HG03575 (cell line): ENCODE data around the gene KAZN.

Experiments used
- ATAC-seq: cut with Tn5 transposase; IDR thresholded peaks from one replicate; pipeline ENCODE4 v1.9.1; 2021; ENCODE audit not compliant: unreplicated experiment, insufficient number of reproducible peaks, low FRiP score; ENCODE audit errors: extremely low read depth

KAZN gene

DNA sequence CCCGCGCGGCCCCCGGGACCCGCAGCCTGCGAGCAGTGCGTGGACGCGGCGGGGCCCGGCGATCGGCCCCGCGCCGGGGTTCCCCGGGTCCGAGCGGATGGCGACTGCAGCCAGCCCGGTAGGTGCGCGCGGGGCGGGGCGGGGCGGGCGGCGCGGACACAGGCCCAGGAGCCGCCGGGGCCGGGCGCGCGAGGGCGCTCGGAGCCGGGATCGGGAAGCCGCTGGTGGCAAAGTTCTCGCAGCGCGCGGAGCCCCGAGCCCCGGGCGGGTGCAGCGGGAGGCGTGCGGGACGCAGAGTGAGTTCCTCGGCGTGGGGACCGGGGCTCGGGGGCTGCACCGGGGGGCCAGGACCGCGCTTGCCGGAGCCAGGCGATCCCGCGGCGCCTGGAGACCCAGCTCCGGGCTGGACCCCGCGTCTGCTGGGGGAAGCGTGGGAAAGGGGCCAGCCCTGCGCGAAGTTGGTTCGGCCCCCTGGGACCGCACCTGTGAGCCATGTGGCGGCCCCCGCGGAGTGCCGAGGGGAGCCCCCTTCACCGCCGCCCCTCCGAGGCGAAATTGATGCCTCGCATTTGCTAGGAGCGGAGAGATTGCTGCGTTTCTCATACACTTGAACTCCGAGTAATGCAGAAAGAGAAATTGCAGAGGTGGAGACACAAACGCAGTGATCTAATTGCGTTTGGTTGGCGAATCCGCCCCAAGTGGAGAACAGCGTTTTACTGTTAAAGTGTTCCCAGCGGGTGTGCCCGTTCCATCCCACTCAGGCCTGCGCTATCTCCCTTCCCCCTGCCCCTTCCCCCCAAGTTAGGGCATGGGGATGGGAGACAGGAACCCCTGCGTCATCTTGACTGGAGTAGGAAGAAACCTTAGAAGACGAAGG lies 326.2 kb downstream of the KAZN start:
- ATAC-seq, result no peak

GRCh38 chr1:14925336-14926136 lies 327.1 kb downstream of the KAZN start:
- ATAC-seq, result no peak

DNA sequence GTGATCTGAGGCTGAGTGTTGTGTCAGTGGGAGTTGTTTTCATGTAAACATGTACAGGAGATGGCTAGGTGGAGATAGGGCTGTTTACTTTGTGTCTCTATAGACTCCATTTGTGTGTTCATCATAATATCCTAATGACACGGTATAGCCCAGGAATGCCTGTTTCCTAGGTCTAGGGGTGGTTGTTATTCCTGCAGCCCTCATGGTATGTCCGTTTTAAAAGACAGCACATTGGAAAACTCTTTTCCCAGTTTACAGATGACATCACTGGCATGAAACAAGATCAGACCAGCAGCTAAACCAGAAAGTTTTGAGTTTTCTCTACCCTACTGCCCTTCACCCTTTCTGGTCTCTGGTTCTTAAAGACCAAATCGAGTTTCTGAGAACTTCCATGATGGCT lies 327.7 kb downstream of the KAZN start:
- ATAC-seq, result no peak

- no peak for ATAC-seq
Measured at GRCh38 chr1:14926818-14927575, 328.5 kb downstream of the KAZN start.

DNA sequence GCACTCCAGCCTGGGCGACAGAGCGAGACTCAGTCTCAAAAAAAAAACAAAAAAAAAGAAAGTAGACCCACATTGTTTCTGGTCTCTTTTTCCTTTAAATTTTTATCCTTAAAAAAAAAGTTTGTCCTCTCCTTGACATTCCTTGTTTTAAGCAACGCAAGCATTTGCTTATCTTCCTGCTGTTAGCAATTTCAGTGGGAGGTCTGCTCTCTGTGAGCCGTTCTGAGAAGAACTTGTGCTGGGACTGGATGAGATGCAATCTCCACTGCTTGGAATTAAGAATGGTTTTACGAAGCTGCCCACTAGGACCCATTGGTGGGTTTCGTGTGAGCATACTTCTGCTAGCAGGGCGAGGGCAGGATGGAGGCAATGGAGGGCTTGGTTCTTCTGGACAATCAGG lies 329.9 kb downstream of the KAZN start:
- no peak for ATAC-seq

- no peak for ATAC-seq
Measured at GRCh38 chr1:14928886-14929546, 330.5 kb downstream of the KAZN start.

GRCh38 chr1:14929547-14930246 lies 331.2 kb downstream of the KAZN start:
- no peak for ATAC-seq

DNA sequence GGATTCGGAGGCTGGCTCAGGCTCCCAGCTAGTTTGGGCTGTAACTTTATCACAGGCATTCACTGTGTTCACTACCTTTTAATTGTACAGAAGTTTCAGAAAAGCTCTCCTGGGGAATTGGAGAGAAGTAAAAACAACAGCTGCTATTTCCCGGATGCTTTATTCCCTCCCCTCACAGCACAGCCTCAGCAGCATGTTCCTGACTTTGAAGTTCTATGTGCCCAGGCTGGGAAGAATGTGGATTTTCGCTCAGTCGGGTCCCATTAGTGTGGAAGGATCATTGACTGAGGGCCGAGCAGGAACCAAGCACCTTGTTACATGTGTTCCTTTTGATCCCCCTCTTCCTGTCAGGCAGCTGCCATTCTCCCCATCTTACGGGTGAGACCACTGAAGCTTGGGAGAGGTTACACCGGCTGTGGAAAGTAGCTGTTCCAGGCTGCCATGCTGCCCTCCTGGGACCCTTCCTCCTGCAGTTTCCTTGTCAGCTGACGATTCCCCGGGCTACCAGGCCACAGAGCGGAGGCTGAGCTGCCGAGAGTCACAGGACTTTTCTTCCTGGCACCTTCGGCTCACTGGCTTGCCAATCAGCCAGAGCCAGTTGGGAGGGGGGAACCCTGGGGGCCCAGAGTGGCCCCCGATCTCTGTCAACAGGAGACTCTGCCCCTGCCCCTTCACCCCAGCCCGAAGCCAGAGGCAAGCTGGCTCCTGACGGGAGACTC lies 331.9 kb downstream of the KAZN start:
- no peak for ATAC-seq

DNA sequence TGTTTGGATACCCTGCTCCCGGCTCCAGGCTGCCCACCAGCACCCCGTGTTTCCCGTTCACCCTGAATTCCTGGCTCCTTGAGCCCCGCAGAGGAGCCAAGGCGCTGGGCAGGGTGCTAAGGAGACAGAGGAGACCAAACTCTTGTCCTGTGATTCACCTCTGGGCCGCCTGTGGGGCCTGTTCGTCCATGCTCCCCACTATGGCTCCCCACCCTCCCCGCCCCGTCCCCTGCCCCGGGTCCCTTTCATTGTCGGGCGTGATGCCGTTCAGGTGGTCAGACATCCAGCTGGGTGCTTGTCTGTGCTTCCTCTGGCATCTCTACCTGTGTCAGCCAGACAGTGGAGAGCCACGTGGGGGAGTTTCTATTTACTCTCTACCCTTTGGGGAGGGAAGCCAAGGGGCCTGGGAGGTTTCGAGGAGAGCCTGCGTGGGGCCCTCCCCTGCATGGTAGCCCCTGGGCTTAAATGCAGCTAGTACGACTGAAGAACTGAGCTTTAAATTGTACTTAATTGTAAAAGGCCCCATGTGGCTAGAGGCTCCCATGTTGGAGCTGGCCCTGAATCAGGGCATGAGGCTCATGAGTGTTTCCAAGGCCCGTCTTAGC lies 333.7 kb downstream of the KAZN start:
- no peak for ATAC-seq

- no peak for ATAC-seq
Measured at GRCh38 chr1:14934867-14935266, 336.4 kb downstream of the KAZN start.

- ATAC-seq, result no peak
Measured at GRCh38 chr1:14936815-14937214, 338.3 kb downstream of the KAZN start.

GRCh38 chr1:14937288-14937949 lies 338.9 kb downstream of the KAZN start:
- ATAC-seq, result no peak

GRCh38 chr1:14939527-14940284 lies 341.2 kb downstream of the KAZN start:
- no peak for ATAC-seq

DNA sequence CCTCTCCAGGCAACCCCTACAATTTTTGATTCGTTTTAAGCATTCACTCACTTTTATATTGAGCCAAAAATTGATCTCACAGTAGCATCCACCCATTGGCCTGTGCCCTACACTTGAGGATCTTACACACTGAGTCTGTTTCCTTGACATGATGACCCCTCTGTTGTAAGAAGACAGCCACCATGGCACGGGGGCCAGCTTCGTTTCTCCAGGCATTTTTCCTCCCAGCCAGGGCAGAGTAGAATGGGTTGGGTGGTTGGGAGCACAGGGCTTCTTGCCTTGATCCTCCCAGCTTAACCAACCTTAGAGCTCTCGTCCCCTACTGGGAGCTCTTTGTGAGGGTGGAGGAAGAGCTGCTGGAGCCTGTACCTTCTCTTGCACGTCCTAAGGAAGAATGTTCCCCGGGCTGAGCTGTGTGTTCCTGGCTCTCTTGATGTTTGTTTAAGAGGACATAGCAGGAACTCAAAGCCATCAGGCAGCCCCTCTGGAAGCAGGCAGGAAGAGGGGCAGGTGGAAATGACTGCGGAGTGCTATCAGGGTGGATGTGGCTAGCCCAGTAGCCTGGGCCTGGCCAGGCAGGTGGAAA lies 341.9 kb downstream of the KAZN start:
- no peak for ATAC-seq

- ATAC-seq, result no peak
Measured at GRCh38 chr1:14941864-14942263, 343.4 kb downstream of the KAZN start.

GRCh38 chr1:14944471-14944985 lies 346.0 kb downstream of the KAZN start:
- ATAC-seq, result no peak
